NCI-H524 treated with DMSO at 0.1 percent for 48 hours (cell line): ENCODE results near the gene CCBE1.
A peak's percentile ranks its signal among the peaks of the same experiment; 100 is the strongest.

Experiments used
- DNase-seq: peaks from one replicate; lab custom pipeline; 2025; lab: John Stamatoyannopoulos, UW

CCBE1 gene

GRCh38 chr18:59570101-59570775 lies 127.0 kb downstream of the CCBE1 start:
- DNase-seq, result peak; percentile 75

GRCh38 chr18:59569390-59569791 lies 127.8 kb downstream of the CCBE1 start:
- no peak for DNase-seq

- no peak for DNase-seq
These were observed 129.8 kb downstream of the CCBE1 start for GRCh38 chr18:59567431-59567830.

- peak; percentile 59 for DNase-seq
These were observed 130.7 kb downstream of the CCBE1 start for GRCh38 chr18:59566533-59566971.

- DNase-seq, result no peak
These were observed 131.3 kb downstream of the CCBE1 start for GRCh38 chr18:59565957-59566356.

- DNase-seq, result no peak
These were observed 132.7 kb downstream of the CCBE1 start for GRCh38 chr18:59564561-59564960.

GRCh38 chr18:59563176-59563785 lies 133.9 kb downstream of the CCBE1 start:
- no peak for DNase-seq

GRCh38 chr18:59562751-59563150 lies 134.5 kb downstream of the CCBE1 start:
- DNase-seq, result no peak

- DNase-seq, result no peak
These were observed 135.6 kb downstream of the CCBE1 start for GRCh38 chr18:59561612-59562011.

- peak; percentile 93 for DNase-seq
These were observed 136.7 kb downstream of the CCBE1 start for GRCh38 chr18:59560556-59560955.

- DNase-seq, result no peak
These were observed 137.7 kb downstream of the CCBE1 start for GRCh38 chr18:59559528-59559927.

- DNase-seq, result no peak
These were observed 141.1 kb downstream of the CCBE1 start for GRCh38 chr18:59555995-59556659.

- no peak for DNase-seq
These were observed 142.4 kb downstream of the CCBE1 start for GRCh38 chr18:59554796-59555335.

GRCh38 chr18:59553273-59553870 lies 143.9 kb downstream of the CCBE1 start:
- no peak for DNase-seq

- no peak for DNase-seq
These were observed 145.2 kb downstream of the CCBE1 start for GRCh38 chr18:59551902-59552635.

GRCh38 chr18:59550174-59550516 lies 147.1 kb downstream of the CCBE1 start:
- no peak for DNase-seq

- no peak for DNase-seq
These were observed 147.6 kb downstream of the CCBE1 start for GRCh38 chr18:59549503-59550173.

GRCh38 chr18:59547581-59548182 lies 149.5 kb downstream of the CCBE1 start:
- DNase-seq, result no peak

GRCh38 chr18:59546188-59546587 lies 151.0 kb downstream of the CCBE1 start:
- DNase-seq, result no peak

- no peak for DNase-seq
These were observed 156.4 kb downstream of the CCBE1 start for GRCh38 chr18:59540780-59541179.

- no peak for DNase-seq
These were observed 156.9 kb downstream of the CCBE1 start for GRCh38 chr18:59540346-59540745.
